ENCODE measurements around the gene BANF2.
"Not testable (repeated sequence)": the region's sequence is repeated elsewhere in the genome, so short reads cannot be mapped to it uniquely, and the experiment has no call there.

Gene BANF2

GRCh38 chr20:17761604-17762003, 61.8 kb downstream of the BANF2 start:
- DNase-seq (ENCODE audit: low spot score) (no peak), FAIRE-seq (no peak)

DNA sequence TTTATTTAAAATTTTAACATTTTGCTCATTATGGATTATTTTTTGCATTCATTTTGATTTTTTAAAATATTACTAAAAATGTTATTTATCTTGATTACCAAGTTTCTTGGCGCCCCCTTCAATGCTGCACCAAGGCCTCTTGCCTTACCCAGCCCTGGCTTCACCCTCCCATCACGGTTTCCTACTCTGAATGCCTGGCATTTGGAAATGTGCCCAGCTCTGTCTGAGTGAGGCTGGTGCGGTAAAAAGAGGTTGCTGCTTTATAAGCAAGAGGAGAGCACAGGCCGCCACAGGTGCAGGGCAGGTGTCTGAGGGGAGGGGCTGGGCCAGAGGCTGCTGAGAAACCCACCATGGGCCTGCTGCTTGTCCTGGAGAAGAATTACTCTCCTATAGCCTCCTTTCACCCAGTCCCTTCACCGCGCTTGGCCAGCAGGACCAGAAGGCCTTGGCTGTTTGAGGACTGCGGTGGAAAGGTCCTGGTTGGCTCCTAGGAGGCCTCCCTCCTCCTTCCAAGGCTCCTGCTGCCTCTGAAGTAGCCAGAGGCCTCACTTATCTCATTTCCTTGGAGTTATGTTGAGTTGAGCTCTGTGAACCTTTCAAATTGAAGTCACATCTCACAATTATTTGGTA, 62.6 kb downstream of the BANF2 start:
- FAIRE-seq: no peak
- DNase-seq (ENCODE audit: low spot score): no peak

DNA sequence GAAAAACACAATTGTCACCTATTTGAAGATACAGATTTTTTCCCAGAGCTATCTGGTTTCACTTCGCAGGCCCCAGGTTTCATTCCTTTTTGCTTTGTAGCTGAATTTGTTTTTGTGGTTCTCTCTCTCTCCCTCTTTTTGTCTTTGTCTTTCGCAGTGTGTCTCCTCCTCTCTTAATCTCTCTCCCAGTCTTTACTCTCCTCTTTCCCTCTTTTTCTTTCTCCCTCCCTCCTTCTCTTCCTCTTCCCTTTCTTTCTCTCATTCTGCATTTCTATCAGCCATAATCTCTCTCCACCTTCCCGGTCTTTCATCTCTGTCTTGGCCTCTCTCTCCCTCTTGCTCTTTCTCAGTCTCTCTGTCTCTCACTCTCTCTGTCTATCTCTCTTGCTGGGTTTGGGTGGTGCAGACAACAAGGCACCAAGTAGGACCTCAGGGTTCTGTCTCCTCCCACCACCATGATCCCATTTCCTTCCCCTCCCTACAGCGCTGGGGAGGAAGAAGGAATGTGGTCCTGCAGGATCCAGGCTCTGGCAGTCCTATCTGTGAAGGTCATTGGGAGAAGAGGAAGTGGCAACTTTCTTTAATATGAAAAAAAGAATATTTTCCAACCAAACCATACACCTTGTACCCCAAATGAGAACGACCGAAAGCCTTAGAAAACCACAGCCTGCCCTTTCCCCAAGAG, 63.2 kb downstream of the BANF2 start:
- FAIRE-seq (no peak), DNase-seq (ENCODE audit: low spot score) (no peak)

- FAIRE-seq: no peak
- no peak for DNase-seq (ENCODE audit: low spot score)
These were observed 65.3 kb downstream of the BANF2 start for GRCh38 chr20:17765017-17765416.

DNA sequence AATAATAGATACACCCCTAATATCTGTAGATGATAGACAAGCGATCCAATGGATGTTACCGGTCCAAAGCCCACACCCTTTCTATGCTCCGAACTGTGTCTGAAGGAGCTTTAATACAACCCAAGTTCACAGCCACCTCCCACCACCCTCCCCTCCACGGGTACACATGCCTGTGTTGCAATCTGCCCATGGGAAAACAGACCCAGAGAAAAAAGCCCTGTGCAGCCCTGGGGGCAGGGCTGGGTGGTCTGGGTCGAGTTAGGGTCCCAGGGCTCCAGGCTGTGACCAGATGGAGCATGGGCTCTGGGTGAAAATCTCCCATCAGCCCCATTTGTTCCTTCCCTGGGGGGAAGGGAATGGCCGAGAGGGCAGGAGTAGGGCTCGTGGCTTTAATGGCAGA, 65.8 kb downstream of the BANF2 start:
- no peak for FAIRE-seq
- no peak for DNase-seq (ENCODE audit: low spot score)

DNA sequence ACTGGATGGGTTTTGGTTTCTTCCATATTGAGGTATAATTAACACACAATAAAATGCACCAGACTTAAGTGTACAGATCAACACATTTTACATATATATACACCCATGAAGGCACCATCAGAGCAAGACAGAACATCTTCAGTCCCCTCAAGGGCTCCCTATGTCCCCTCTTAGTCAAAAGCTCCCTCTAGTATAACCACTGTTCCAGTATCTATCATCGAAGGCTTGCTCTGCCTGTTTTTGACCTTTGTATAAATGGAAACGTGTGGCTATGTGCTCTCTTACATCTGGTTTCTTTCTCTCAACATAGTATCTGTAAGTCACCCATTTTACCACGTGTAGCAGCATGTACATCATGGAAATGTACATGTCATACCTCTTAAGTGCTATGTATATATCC, 66.5 kb downstream of the BANF2 start:
- no peak for DNase-seq (ENCODE audit: low spot score)
- FAIRE-seq: no peak

DNA sequence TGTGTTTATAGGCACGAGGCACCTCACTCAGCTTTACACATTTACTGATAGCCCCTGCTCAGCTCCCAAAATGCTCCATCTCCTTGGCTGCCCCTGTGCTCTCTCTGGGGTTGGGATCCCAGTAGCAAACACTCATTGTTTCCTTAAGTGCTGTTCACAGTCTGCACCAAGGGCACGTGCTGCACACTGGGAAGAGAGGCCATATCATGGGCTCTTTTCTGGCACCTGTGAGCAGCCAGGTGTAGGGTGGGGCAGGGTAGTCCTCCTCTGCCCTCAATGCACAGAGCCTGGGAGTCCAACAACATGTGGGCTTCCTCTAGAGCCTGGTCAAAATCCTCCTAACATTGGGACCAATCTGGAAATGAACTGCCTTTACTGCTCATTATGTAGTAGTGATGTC, 67.9 kb downstream of the BANF2 start:
- no peak for DNase-seq (ENCODE audit: low spot score)

DNA sequence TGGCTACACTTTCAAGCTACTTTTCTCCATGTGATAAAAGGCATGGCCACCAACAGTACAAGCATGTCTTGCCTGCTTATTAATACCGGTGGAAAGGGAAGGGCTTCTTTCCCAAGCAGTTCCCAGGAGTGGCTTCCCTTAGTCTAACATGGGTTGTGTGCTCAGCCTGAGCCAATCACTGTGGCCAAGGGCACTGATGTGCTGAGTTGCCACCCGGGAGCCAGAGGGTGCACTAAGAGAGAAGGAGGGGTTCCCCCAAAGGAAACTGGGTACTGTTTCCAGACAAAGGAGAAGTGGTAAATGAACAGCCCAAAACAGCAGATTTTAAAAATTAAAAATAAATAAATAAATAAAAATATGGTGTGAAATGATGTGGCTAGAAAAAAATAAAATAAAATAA, 68.5 kb downstream of the BANF2 start:
- FAIRE-seq: no peak
- no peak for DNase-seq (ENCODE audit: low spot score)

More for the DNA sequence above, 67.9 kb downstream of the BANF2 start:
- no peak for FAIRE-seq

GRCh38 chr20:17769716-17770115, 70.0 kb downstream of the BANF2 start:
- not testable (repeated sequence) for DNase-seq (ENCODE audit: low spot score); FAIRE-seq

GRCh38 chr20:17771206-17772004, 71.6 kb downstream of the BANF2 start:
- FAIRE-seq (no peak), DNase-seq (ENCODE audit: low spot score) (no peak)

DNA sequence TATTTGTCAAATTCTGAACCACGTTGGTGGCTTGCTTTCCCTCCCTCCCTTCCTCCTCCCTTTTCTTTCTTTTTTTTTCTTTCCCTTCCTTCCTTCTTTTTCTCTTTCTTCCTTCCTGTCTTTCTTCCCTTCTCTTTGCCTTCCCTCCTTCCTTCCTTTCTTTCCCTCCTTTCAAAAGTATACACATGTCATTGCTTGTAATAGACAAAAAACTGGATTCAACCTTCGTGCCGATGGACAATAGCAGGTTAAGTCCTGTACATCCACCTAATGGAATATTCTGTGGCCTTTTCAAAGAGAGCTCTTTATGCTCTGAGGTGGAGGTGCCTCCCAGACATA, 72.2 kb downstream of the BANF2 start:
- FAIRE-seq: no peak

DNA sequence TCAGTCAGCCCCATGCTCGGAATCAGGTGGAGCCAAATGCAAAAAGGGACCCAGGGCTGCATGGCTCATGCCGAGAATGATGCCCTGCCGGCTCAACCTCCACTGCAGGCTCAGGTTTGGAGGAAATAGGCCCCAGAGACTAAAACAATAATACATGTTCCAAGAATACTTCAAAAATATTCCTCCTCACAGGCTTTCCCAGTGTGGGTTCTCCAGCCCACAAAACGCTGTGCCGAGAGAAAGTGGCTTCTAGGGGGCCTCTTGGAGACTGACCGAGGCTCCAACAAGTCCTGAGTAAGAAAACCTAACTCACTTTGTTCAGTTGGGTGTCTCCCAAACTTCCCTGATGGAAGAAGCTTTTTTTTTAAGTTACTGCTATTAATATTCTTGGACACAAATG, 73.9 kb downstream of the BANF2 start:
- no peak for DNase-seq (ENCODE audit: low spot score)
- FAIRE-seq: no peak

More for the DNA sequence above, 72.2 kb downstream of the BANF2 start:
- no peak for DNase-seq (ENCODE audit: low spot score)

GRCh38 chr20:17775600-17775999, 75.8 kb downstream of the BANF2 start:
- FAIRE-seq (no peak), DNase-seq (ENCODE audit: low spot score) (no peak)

DNA sequence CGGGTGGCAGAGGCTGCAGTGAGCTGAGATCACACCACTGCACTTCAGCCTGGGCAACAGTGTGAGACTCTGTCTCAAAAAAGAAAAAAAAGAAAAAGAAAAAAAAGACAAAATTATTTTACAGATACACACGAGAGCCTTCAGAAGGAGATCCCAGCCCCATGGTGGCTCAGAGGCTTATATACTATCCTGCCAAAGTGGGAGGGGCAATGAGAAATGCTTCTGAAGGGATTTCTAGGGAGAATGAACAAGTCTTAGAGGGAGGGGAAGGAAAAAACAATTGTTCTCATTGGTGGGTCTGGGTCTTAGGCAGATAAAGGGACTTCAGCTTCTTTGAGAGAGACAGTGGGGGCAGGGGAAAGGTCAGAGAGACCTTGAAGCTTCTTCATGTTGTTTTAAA, 76.8 kb downstream of the BANF2 start:
- DNase-seq (ENCODE audit: low spot score) (no peak), FAIRE-seq (no peak)

GRCh38 chr20:17779011-17779410, 79.2 kb downstream of the BANF2 start:
- not testable (repeated sequence) for FAIRE-seq; DNase-seq (ENCODE audit: low spot score)

GRCh38 chr20:17782768-17783167, 83.0 kb downstream of the BANF2 start:
- FAIRE-seq (no peak), DNase-seq (ENCODE audit: low spot score) (no peak)

DNA sequence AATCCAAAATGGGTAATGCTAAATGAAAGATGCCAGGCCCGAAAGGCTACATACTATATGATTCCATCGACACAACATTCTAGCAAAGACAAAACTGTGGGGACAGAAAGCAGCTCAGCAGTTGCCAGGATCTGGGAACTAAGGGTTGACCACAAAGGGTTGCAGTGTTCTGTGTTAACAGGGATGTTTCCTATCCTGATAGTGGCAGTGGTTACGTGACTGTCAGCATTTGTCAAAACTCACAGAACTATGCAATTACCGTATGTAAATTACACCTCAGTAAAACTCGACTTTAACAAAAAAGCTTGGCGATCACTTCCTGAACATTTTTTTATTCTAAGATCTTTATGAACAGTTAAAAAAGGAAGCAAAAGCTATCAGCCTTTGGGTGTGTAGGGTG, 83.9 kb downstream of the BANF2 start:
- DNase-seq (ENCODE audit: low spot score): no peak
- FAIRE-seq: no peak

DNA sequence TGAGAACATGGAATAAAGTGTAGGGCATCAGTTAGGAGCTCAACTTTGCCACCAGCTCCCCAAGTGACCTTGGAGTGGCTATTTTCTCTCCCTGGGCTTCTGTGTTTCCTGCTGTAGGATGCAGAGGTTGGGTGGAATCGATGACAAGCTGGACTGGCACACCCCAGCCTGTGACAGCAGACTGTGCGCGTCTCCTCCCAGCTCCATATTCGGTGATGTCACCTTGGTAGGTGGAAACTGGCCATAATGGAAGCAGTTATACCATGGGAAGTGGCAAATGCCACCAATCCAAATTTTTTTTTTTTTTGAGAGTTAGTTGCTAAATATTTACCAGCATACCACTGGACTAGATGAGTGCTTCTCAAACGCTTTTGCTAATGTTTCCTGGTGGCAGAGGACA, 85.2 kb downstream of the BANF2 start:
- FAIRE-seq (no peak), DNase-seq (ENCODE audit: low spot score) (no peak)
